Left colon (tissue), 2 donors: ENCODE results near the gene MEN1. TPM values are rescaled to one million over a fixed set of nuclear protein-coding genes. Genes with fewer than 3 reads are reported as not detected.

Experiments used
- ATAC-seq: fragments of 200-7000 bp; cut with Tn5 transposase; one replicate; pipeline ENCODE4 v1.9.1; 2020; ENCODE audit warnings: mild to moderate bottlenecking, moderate library complexity
- DNase-seq, 2 donors: peaks; one replicate each; pipeline ENCODE4 v3.0.0-alpha.2; 2020
- intact Hi-C, 2 donors: fragments of 100-400 bp; cut with DNase I in 1 of 2; cut with micrococcal nuclease in 1 of 2; formaldehyde crosslinking; loops; one replicate each; pipeline versions ENCODE4 v1.11.2 to v1.14.0; 2022; cut with DNase I, micrococcal nuclease
- total RNA-seq, 2 donors: library from RNA; stranded (reverse); fragmentation: NEBNext Ultra II Directional; extraction: Animal tissue kit (Norgen Biotek cat#: 25700); gene quantifications; one replicate each; pipeline ENCODE4 v1.2.1, GENCODE V29; 2021
- donor health status: DM: no; HTN: no; CAD: no.
- donor health status: DM: yes; HTN: yes; CAD: no.

The MEN1 gene
- total RNA-seq, 2 donors from 2014 or later: 21.0 to 25.5 TPM

DNA sequence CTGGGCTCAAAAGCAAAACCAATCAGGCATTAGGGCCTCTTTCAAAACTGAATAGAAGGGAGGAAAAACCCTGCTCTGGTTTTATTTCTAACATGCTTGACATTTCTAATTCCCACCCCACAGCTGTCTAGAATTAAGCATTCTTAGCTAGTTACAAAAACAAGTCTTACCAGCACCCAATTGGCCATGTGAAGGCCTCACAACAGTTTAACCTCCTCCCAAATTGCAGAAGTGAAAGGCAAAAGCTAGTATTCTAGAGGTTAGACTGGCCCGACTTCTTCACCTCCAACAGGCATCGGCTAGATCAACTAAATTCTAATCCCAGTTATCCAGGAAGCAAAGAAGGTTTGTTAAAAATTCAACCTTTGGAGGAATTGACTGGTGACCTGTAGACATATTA lies 38.5 kb downstream of the MEN1 start:
- no peak for ATAC-seq

DNA sequence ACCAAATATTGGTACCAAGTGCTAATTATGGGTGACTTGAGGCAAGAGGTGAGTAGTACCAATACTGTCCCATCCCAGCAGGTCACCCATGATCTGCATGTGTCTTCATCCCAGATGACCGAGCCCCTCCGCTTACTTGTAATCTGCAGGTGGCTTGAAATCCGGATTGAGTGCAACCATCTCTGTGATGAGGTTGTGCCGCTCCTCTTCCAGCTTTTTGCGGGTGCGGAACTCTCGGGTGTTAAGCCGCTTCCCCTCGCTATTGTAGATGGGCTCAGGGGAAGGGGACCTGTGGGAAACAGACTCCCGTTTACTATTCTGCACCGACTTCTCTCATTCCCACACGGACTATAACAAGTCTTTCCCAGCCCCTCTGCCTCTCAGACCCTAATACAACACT lies 40.2 kb downstream of the MEN1 start:
- ATAC-seq: no peak

More for the DNA sequence above, 38.5 kb downstream of the MEN1 start:
- no peak for DNase-seq
- intact Hi-C loops: no loop called here

DNA sequence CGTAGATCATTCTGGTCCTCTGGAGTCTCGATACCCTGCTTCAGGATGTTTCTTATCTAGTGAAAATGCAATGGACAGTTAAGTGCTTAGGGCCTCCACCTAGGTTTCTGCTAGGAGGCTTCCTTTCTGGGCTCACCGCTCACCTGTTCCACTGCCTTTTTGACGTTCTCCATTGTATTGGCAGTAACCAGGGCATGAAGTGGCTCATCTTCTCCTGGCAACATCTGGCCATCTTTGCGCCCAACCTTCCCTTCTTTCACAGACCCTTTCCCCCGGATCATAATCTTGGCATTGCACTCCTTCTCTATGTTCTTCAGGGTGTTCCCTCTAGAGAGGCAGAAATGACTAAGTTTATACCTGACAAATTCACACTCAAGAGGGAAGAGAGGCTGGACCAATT lies 41.1 kb downstream of the MEN1 start:
- DNase-seq (peak in 1 of 2 donors; percentile 6), ATAC-seq (no peak)

More for the DNA sequence above, 40.2 kb downstream of the MEN1 start:
- DNase-seq: no peak
- intact Hi-C loops: no loop called here

DNA sequence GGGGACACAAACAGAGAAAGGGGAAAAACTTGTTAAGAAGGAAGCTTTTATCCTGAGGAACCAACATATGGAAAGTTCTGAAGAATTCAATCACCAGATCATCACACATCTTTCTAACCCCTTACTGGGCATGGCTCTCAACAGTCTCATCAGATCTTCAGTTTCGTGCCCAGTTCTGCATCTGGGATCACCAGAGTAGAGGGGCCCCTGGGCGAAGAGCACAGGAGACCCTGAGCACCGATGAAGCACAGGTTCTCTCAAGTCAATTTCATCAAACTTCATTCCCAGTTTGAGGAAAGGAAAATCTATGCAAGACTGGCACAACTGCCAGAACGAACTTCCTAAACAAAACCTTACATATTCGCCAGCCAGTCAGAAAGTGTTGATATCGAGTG lies 42.1 kb downstream of the MEN1 start:
- ATAC-seq (no peak), DNase-seq (peak in 1 of 2 donors; percentile 13)
- intact Hi-C loops: no loop called here

More for the DNA sequence above, 41.1 kb downstream of the MEN1 start:
- intact Hi-C loops: no loop called here

DNA sequence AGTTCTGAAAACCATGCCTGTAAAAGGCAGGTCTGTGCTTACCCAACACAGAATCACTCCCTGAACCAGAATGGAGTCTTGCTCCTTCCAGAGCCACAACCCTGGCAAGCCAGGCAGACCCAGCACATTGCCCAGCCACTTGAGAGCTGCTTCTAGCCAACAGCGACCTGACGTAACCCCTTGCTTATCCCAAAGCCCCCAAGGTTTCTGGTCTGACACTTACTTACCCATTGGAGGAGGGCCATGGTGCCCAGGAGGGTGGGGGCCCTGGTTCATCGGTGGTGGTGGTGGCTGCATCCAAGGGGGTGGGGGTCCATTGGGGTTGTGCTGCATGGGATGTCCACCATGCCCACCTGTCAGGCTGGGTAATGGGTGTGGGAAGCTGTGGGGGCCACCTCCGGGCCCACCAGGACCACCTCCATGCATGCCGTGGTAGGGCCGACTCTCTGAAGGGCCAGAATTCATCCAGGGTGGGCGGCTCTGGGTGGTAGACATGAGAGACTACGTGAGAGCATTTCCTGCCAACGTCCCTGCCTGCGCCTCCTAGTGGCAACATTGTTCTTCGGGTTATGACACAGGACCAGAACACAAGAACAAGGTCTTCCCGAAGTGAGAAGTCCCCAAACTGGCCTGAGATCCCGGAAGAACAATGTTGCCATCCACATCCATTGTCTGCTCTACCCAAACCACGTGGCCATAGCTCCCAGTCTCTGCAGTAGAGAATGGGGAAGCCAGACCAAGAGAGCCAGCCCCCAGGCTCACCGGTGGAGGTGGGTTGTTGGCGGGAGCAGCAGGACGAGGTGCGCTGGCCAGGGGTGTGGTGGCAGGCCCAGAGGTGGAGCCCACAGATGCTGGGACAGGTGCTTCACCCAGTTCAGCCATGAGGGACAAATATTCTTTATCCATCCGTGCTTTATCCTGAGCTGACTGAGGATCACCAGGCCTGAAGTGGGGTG lies 42.7 kb downstream of the MEN1 start:
- DNase-seq (peak; percentile 57 to 86), ATAC-seq (peak; percentile 49)
- intact Hi-C loops: no loop called here

DNA sequence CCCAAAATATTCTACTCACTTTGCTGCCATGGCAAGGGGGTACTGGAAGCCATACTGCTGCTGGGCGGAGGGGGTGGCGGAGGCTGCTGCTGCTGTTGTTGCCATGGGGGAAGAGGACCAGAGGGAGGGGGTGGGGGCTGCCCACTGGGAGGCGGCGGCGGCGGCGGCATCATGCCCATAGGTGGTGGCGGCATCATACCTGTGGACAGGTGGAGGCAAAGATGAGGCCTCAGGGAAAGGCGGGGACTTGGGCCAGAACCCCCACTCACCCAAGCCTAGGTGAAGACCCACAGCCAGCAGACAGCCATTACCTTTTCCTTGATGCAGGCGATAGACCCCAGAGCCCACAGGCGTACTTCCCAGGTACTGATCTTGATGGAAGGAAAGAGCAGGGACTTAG lies 43.5 kb downstream of the MEN1 start:
- peak in 1 of 2 donors; percentile 21 for DNase-seq
- intact Hi-C loops: no loop called here
- no peak for ATAC-seq

DNA sequence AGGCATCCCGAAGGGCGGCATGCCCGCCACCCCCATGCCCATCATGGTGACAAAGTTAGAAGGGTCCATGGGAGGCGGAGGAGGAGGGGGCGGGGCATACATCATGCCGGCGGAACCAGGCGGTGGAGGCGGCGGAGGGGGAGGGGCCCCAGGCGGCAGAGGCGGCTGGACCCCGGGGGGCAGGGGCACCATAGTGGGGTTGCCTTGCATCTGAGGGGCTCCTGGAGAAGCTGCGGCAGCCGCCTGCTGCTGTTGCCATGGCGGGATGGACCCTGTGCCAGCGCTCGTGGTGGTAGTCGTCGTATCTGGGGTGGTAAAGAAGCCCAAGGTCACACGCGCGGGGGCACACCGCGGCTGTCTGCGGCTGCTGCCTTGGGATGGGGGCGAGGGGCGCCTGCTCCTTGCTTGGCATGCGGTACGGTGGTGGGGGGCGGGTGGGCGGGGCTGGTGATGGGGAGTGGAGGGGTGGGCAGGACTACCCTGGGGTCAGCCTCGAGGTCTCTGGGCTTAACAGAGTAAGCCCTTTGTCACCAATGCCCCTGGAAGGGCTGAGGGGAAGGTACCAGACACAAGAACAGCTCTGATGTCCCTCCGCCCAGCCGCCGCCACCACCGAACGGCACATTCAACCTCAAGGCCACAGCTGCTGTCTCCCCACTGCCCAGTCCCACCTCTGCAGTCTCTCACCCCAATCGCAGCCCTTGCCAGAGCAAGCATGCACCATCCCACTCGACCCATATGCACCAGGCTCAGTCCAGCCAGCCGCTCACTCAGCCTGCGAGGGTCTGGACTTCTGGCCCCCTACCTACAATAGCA lies 44.3 kb downstream of the MEN1 start:
- ATAC-seq (no peak), DNase-seq (peak in 1 of 2 donors; percentile 21)
- intact Hi-C loops: no loop called here

DNA sequence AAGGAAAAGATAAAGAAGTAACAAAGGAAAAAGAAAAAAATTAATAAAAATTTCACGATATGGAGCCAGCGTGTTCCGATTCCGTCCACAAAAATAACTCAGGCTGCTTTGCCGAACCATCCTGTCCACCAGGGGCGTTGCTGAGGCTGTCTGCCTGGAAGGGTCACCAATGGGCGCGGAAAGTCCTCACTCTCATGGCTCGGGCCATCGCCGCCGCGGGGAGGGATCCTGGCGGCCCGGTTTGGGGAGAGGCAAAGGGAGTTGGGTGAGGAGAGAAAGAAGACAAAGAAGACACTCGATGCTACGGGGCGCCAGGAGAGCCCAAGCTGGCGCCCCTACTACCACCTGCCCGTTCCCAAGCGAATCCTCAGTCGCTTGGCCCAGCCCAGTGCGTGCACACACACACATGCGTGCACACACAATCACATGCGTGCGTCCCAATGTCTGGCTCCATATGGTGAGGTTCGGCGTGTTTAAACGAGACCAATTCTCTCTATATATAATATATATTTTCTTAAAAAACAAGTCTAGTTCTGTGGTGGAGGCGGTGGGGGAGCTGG lies 45.0 kb downstream of the MEN1 start:
- ATAC-seq: no peak
- intact Hi-C loops: no loop called here
- DNase-seq: peak in 1 of 2 donors; percentile 26

DNA sequence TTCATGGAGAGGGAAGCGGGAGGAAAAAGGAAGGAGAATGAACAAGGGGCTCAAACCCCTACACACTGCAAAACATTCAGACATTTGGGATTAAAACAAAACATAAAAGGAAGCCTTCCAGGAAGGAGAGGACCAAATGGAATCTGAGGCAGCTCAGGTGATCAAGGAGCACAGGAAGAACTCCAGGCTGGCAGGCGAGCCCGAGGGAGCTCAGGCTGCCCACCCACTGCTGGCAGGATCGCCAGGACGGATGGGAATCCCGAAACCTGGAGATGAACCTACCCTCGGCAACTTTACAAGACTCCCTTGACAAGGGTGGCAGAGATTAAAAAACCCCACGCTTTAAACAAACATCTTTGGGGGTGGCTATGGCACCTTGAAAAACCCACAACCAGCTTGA lies 45.6 kb downstream of the MEN1 start:
- no peak for ATAC-seq
- no peak for DNase-seq
- intact Hi-C loops: no loop called here

DNA sequence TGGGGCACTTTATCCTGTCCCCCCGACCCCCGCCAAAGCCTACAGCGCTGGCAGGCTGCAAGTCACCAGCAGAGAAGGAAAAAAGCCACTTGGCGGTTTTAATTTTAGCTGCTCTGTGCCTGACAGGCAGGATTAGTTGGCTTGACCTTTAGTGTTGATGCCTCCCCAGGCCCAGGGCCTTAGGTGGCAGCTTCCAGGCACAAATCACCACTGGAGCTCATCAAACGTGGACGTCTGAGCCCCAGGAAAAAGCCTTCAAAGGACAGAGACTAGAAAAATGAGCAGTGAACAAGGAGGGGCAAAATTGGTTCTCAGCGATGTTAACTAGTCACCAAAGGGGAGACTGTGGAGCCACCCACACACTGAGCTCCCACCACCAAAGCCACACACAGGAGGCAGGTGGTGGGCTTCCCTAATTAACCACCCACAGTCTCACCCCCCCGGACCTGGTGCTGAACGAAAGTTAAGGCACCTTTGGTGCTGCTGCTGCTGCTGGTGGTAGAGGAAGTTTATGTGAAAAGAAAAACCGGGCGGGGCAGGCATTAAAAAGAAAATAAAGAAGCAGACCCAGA lies 46.2 kb downstream of the MEN1 start:
- DNase-seq (peak in 1 of 2 donors; percentile 23), ATAC-seq (no peak)
- intact Hi-C loops: no loop called here

DNA sequence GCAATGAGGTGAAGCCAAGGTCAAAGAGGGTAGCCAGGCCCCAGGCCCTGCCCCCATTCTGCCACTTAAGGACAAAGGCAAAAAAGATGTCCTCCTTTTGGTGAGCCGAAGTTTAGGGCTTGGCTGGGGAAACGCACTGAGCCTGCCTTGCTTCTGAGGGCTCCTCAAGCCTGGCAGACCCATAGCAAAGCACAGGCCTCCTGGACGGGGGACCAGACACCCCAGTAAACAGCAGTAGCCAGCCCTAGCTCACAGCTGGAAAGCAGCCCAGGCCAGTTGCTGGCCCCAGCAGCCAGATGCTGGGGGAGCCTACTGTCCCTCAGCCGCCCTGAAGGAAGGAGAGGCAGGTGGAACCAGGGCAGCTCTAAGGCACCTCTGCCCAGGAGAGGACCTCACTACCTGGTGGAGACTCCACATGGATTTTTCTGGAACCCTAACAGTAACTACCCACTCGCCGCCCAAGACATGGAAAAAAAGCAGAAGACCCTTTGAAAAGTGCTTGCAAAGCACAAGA lies 46.8 kb downstream of the MEN1 start:
- DNase-seq: peak in 1 of 2 donors; percentile 59
- intact Hi-C loops: no loop called here
- ATAC-seq: no peak

DNA sequence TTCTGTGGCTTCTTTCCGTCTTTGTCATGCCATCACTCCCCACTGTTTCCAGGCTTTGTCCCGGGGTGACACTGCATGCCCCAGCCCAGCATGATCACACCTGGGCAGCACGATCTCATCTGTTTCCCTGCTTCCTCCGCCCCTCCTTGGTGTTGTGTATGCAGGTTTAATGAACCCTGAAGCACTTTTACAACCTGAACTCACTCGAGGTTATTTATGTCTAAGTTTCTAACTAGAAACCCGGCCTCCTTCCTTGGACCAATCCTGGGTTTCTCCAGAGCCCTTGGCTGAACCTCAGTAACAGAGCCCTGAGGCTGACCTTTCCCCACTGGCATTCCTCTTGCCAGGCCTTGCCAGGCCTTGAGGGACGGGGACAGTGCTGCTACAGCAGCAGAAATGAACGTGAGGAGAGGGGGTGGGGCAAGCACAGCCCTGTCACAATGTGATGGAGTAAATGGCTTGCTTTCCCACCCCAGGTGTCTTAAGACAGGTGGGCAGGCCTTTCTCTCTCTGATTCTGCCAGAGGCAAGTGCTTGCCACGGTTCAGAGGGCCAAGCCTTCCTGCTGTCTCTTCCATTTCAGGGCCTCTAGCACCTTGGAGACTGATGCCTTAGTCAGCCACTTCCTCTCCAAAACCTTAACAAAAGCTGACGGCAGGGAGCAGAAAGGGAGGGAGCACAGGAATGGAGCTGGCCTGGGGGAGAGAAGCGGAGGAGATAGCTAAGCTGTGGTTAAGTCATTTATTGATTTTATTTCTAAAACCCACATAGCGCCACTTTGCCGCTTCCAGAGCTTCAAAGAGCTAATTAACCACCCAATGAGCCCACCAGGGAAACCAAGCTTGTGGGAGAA lies 47.5 kb downstream of the MEN1 start:
- DNase-seq (peak in 1 of 2 donors; percentile 22), ATAC-seq (peak; percentile 10)
- intact Hi-C loops: no loop called here

DNA sequence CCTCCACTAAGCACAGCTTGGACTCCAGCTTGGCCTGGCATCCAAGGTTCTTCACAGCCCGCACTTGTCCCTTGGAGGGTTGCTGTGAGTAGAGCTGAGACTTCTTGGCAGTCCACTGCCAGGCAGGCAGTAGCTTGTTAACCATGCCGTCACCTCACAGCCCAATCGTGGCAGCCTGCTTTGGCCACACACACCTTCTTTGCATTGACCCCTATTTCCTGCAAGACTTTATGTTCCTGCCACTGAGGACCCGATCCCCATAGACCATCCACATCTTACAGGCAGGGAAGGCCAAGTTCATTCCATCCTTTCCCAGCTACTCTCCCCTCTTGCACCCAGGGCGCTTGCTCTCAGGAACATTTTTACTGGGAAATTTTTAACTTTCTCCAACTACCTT lies 48.1 kb downstream of the MEN1 start:
- peak; percentile 5 for ATAC-seq

DNA sequence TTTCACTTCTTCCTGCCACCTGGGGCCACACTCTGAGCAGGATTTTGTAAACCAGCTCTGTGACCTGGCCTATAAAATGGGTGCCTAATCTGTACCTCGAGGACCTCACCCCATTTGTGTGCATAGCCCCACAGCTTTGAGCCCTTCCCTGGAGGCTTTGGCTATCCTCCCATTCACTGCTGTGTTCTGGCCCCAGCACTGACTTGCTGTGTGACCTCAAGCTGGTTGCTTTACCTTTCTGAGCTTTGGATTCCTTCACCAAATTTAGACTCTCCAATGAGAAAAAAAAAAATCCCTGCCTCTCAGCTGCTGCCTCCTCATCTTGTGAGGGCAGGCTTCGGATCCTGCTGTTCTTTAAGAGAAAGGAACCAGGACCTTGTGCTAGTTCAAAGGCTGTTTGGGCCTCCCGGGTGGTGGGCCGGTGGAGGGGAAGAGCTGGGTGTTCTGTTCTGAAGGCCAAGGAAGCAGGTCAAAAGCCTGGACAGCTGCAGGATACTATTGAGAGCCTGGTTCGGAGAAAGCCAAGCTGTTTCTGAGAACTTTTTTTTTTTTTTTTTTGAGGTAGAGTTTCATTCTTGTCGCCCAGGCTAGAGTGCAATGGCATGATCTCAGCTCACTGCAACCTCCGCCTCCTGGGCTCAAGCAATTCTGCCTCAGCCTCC lies 49.5 kb downstream of the MEN1 start:
- ATAC-seq (peak; percentile 2), DNase-seq (peak in 1 of 2 donors; percentile 23)
- intact Hi-C loops: no loop called here

More for the DNA sequence above, 48.1 kb downstream of the MEN1 start:
- intact Hi-C loops: no loop called here
- peak in 1 of 2 donors; percentile 28 for DNase-seq

DNA sequence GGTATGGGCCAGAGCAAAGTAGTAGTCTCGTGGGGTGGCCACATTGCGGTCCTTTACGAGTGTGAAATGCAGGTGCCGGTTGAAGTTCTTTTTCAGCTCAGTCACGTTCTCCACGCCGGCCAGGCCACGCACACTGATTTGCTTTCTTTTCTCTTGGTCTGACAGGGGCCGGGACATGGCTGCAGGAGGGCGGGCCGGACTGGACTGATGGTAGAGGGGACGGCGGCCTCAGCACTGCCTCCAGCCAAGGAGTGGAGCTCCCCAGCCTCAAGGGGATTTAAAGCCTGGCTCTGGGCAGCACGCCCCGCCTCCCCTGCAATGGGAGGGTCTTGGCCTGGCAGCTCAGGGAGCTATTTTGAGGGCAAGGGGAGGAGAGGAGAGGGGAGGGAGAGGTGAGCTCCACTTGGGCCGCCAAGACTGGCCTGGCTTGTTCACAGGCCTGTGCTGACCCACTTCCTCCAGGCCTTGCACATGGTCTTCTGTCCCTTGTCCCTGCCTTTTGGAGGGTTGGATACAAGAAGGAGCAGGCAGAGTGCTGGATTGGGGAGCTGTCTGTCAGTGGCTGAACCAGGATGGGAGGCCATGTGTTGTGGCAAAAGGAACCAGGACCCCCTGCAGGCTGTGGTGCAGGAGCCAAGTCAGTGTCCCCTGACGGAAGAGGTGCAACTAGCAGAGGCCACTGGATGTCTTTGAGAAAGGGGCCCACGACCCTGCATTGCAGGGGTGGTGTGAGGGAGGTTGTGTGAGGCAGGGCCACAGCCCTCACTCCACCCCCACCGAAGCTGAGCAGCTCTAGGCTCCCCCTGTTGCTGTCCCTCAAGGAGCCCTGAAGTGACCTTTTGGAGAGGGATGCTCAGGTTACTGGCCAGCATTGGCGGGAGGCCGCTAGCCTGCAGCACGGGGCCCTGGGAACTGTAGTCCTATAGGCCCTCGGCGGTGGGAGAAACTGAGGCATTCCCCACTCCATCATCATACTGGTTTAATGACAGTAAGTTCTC lies 50.3 kb downstream of the MEN1 start, which contains the start of gene PYGM:
TSS of gene PYGM (minus strand) at position 253 of the 998 bp plus-strand sequence. CDS start at position 177, 76 bp downstream.
- peak; percentile 19 for ATAC-seq
- peak; percentile 37 to 58 for DNase-seq
- intact Hi-C loops: no loop called here

DNA sequence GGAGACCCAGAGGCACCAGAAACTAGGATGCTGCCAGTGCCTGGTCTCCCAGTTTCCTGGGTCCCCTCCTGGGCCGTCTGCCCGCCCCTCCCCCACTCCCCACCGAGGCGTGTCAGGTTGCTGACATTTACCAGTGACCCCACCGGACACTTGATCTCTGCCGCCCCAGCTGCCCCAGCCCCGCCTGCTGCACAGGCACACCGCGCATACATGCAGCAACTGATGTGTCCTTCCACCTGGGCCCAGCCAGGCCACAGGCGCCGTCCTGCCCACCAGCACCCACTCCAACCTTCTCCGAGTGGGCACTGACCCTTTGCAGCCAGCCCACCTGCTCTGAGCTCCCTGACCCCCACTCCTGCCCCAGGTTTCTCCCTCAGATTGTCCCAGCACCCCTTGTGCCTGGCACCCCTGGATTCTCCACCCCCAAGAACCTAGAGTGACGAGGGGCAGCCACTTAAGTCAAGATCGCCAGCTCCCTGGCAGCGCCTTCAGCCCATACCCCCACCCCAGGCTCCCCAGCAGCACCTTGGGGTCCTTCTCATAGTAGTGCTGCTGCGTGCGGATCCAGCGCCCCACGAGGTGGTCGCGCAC lies 51.1 kb downstream of the MEN1 start:
- DNase-seq: peak in 1 of 2 donors; percentile 30
- intact Hi-C loops: no loop called here
- no peak for ATAC-seq
